Measurements from ENCODE around the gene KCNQ5. TPM values are rescaled to one million over a fixed set of nuclear protein-coding genes. Genes with fewer than 3 reads are reported as not detected.

Gene KCNQ5
- total and polyA plus RNA-seq, 11 donors, result 0.06 to 0.18 TPM; not detected in 9

DNA sequence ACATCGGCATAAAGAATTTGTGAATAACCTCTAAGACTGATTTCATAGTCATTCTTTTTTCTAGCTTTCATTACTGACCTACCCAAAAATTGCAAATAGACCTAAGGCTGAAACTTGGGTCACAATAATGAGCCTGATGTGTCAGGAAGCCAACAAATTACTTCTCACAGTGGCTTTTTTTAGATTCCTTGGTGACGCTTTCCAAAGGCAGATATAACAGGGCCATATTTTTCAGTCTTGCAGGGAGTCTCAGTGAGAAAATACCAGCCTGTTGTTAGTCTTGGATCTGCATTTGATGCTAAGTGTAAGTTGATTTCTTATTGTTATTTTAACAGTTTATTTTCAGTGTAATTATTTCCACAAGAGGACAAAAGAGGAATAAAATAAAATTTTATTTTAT lies 423.7 kb downstream of the KCNQ5 start:
- TF ChIP-seq POLR2A (IDR thresholded peaks at IDR 0.05) (no peak), CTCF (IDR thresholded peaks at IDR 0.05) (no peak)
- Histone ChIP-seq H3K27me3 (no peaks in the 10 kb centered on the region), H3K36me3 (no peaks in the 10 kb centered on the region), H3K4me3 (no peak overlapping the region), H3K9me3 (no peaks in the 10 kb centered on the region), H3K27ac (no peak overlapping the region), H3K4me1 (no peaks in the 10 kb centered on the region)
- 58 to 67% (median 66%) methylated on average over 2 of the region's 2 CpGs for WGBS, 4 donors
- no peak for ATAC-seq
- no peak for DNase-seq
- intact Hi-C loops (cut with DNase I), result no loop called here

DNA sequence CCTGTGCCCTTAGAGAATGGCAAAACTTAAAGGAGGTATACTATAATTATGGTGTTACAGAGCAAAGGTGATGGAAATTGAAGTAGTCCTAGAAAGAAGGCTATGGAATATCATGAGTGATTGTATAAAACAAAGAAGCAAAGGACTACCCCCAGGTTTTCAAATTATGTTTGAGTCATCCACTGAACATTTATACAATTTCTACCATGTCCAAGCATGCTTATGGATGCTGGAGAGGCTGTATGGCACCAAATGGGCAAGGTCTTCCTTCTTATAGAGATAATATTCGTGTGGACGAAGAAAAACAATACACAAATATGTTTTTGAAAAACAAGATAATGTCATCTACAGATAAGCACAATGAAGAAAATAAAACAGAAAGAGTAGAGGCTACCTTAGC lies 425.9 kb downstream of the KCNQ5 start:
- Histone ChIP-seq H3K36me3 (no peaks in the 10 kb centered on the region), H3K4me3 (no peak overlapping the region), H3K27me3 (no peaks in the 10 kb centered on the region), H3K27ac (no peak overlapping the region), H3K9me3 (no peaks in the 10 kb centered on the region), H3K4me1 (no peaks in the 10 kb centered on the region)
- 21 to 32% (median 26%) methylated on average over 2 of the region's 2 CpGs for WGBS, 4 donors
- no peak for DNase-seq
- no peak for ATAC-seq
- TF ChIP-seq POLR2A (IDR thresholded peaks at IDR 0.05) (no peak), CTCF (IDR thresholded peaks at IDR 0.05) (no peak)
- intact Hi-C loops (cut with DNase I), result no loop called here

- no peak overlapping the region for H3K27ac ChIP-seq
- ATAC-seq (no peak), DNase-seq (no peak)
- H3K4me3 ChIP-seq, result no peak overlapping the region
- H3K4me1 ChIP-seq, result no peaks in the 10 kb centered on the region
- H3K27me3 ChIP-seq, result no peaks in the 10 kb centered on the region
- no peak for TF ChIP-seq POLR2A (IDR thresholded peaks at IDR 0.05)
- 89 to 99% (median 96%) methylated on average over 1 of the region's 1 CpG for WGBS, 4 donors
- H3K9me3 ChIP-seq, result peaks cover 0 to 4% (median 0%) of the 10 kb centered on the region in 12 donors
- no peaks in the 10 kb centered on the region for H3K36me3 ChIP-seq
- intact Hi-C loops (cut with DNase I), result no loop called here
Measured at GRCh38 chr6:73049971-73050594, 428.2 kb downstream of the KCNQ5 start.

GRCh38 chr6:73050706-73051105 lies 428.8 kb downstream of the KCNQ5 start:
- ATAC-seq, result no peak
- 85 to 95% (median 93%) methylated on average over 1 of the region's 1 CpG for WGBS, 4 donors
- no peak overlapping the region for H3K4me3 ChIP-seq

More at GRCh38 chr6:73050706-73051105, 428.8 kb downstream of the KCNQ5 start:
- Histone ChIP-seq H3K27me3 (no peaks in the 10 kb centered on the region), H3K9me3 (peaks cover 0 to 4% (median 0%) of the 10 kb centered on the region in 12 donors), H3K27ac (no peak overlapping the region), H3K36me3 (no peaks in the 10 kb centered on the region), H3K4me1 (no peaks in the 10 kb centered on the region)
- intact Hi-C loops (cut with DNase I), result no loop called here
- DNase-seq, result no peak
- TF ChIP-seq POLR2A (IDR thresholded peaks at IDR 0.05) (no peak), CTCF (IDR thresholded peaks at IDR 0.05) (no peak)
